ENCODE data around the gene CNKSR1.
"Not testable (repeated sequence)": the region's sequence is repeated elsewhere in the genome, so short reads cannot be mapped to it uniquely, and the experiment has no call there.

Gene CNKSR1

GRCh38 chr1:26230682-26231081 is 53.4 kb downstream of the CNKSR1 start:
- not testable (repeated sequence) for DNase-seq (ENCODE audit: low spot score)

- peak; percentile 99 for DNase-seq (ENCODE audit: low spot score)
Observed at GRCh38 chr1:26233903-26234643, 56.8 kb downstream of the CNKSR1 start, which contains the start of gene CEP85. Gene CEP85, plus strand, starts transcription at chr1:26234200. Its CDS starts 5,584 bp downstream, at chr1:26239784.

DNA sequence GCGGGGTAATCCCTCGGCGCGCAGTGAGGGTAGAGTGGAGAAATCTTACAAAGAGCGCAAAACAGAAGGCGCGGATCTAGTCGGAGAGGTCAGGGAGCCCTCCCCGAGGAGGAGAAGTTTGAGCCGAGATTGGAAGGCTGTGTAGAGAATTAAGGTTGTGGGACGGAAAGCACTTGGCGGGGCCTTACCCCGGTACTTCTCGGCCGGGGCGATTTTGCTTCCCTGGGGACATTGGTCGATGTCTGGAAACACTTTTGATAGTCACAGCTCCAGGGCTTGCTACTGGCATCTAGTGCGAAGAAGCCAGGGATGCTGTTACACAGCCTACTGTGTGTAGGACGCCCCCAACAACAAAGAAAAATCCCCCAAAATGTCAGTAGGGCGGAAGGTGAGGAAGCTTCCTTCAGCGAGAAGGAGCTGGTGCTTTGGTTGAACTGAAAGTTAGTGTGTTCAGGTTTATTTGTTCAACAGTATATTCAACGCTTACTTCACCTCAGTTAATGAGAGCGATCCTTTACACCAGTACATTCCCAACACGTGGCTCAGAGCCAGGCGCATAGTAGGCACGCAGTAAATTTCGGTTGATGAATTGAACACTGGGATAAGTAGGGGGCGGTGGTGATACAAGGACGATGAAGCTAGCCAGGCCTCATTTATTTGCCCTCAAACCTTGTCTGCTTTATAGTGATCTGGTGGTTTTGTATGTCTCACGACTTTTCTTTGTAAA is 57.5 kb downstream of the CNKSR1 start:
- DNase-seq (ENCODE audit: low spot score): no peak

- DNase-seq (ENCODE audit: low spot score): no peak
Observed at GRCh38 chr1:26237230-26237966, 60.1 kb downstream of the CNKSR1 start.
